GM18867 (cell line): ENCODE measurements around the gene FLYWCH1.

ENCODE experiments used
- ATAC-seq: cut with Tn5 transposase; IDR thresholded peaks from one replicate; pipeline ENCODE4 v1.9.1; 2021; ENCODE audit warnings: mild to moderate bottlenecking, moderate library complexity; ENCODE audit not compliant: unreplicated experiment

The FLYWCH1 gene

DNA sequence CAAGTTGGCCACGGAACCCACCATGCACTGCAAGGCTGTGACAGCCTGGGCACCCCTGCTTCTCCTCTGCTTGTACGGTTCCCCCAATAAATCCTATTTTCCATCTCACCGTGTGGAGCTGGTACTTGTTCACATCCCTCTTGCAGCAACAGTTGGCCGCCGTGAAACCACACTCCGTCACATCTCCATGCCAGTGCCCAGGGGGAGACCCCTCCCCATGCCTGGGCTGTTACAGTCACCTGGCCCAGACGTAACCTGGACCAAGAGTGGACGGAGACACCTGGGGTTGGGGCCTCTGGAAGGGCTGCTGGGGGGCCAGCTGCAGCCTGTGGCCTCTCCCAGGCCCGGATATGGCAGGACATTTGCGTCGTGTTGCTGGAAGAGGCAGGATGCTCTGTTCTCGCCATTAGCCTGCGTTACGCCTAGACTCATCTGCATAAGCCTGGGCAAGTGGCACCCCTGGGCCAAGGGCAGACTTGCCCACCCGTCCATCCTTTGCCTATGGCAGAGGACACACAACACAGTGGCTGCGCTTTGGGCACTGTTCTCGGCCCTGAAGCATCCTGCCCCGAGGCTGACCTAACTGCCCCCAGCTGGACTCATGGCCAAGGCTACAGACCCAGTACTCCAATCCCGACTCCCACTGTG is 38.1 kb downstream of the FLYWCH1 start:
- ATAC-seq = no peak

- ATAC-seq = no peak
These were observed 38.6 kb downstream of the FLYWCH1 start for GRCh38 chr16:2950353-2950724.

- no peak for ATAC-seq
These were observed 39.0 kb downstream of the FLYWCH1 start for GRCh38 chr16:2950773-2951172.

DNA sequence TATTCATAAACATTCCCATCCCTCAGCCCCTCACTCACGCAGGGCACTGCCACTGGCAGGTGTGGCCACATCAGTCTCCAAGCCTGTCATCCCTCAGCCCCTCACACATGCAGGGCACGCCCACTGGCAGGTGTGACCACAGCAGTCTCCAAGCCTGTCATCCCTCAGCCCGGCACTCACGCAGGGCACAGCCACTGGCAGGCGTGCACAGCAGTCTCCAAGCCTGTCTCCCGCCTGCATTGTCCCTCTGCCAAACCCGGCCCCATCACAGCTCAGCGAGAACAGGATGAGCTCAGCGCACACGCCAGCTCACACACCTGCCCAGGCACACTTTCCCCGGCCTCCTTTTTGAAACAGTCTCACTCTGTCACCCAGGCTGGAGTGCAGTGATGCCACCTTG is 40.9 kb downstream of the FLYWCH1 start:
- no peak for ATAC-seq

GRCh38 chr16:2953706-2954627 is 42.2 kb downstream of the FLYWCH1 start:
- ATAC-seq = no peak

- ATAC-seq = no peak
These were observed 43.1 kb downstream of the FLYWCH1 start for GRCh38 chr16:2954656-2955381.

DNA sequence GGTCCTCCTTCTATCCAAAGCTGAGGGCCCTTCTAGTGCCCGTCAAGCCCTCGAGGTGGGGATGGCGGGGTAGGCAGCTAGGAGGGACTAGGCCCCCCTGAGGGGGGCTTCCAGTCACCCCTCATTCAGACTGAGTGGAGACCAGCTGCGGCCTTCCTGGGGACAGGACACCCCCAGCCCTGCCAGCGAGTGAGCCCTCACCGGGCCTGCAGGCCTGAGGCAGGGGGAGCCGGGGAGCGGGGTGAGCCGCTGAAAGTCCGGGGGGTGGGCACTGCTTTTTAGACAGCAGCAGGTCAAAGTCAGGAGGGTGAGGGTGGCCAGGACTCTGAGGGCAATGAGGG is 43.7 kb downstream of the FLYWCH1 start:
- no peak for ATAC-seq

- no peak for ATAC-seq
These were observed 44.2 kb downstream of the FLYWCH1 start for GRCh38 chr16:2955779-2956578.

DNA sequence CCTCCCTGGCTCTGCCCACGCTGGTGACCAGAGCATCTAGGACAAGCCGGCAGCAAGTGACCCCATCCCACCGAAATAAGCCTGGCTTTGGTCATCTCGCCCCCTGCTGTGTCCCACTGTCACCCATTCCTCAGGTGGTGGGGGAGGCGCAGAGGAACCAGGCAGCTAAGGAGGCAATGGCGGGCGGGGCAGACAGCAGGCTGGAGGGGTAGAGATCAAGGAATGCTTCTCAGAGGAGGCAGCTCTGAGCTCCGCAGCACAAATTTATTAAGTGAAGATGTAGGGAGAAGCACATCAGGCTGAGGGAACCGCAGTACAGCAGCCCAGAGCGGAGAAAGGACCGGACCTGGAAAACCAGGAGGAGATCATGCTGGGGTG is 44.8 kb downstream of the FLYWCH1 start:
- ATAC-seq = no peak

DNA sequence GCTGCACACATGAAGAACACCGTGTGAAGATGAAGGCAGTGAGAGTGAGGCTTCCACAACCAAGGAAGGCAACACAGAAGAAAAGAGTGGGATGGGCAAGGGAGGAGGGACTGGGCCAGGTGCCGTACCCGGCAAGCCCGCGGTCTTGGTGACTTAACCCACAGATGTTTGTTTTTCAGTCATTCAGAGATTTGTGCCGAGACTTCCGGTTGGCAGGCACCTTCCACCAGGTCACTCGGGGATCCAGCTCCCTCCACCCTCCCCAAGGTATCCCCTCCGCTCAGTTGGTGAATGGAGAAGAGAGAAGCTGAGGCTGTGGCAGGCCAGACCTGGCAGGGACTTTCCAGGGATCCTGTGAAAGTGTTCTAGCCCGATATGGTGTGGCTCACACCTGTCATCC is 47.5 kb downstream of the FLYWCH1 start:
- ATAC-seq = no peak

DNA sequence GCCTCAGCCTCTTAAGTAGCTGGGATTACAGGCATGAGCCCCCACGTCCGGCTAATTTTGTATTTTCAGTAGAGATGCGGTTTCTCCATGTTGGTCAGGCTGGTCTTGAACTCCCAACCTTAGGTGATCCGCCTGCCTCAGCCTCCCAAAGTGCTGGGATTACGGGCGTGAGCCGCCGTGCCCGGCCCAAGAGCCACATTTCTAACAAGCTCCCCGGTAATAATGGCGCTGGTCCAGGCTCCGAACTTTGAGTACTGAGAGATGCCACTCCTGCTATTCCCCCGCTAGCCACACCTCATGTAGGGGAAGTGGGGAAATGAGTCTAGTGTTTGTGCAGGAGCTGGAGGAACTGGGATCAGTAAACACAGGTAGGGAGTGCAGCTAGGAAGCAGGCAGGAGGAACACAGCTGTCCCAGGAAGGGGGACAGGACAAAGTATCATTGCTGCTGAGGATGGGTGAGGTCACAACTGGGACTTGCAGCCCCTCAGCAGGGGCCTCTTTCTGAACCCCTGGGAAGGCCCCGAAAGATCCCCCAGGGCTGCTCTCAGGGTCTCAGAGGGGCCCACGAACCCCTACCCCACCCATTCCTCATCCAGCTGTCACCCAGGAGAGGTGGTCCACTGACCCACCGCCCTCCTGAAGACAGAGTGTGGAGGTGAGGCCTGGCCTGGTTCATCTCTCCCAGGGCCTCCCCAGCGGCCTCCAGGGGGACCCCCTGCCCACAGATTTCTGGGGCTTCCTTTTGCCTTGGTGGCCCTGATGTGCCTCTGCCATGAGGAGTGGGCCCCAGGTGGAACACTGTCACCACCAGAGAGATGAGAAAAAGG is 48.7 kb downstream of the FLYWCH1 start:
- ATAC-seq = no peak

GRCh38 chr16:2962334-2963073 is 50.8 kb downstream of the FLYWCH1 start:
- ATAC-seq = no peak

- ATAC-seq = no peak
These were observed 51.5 kb downstream of the FLYWCH1 start for GRCh38 chr16:2963074-2963722.

- no peak for ATAC-seq
These were observed 52.2 kb downstream of the FLYWCH1 start, which contains the start of gene KREMEN2 for GRCh38 chr16:2963723-2964474. TSS of gene KREMEN2 (plus strand) at chr16:2964275. CDS start at chr16:2964521, 246 bp downstream.

- no peak for ATAC-seq
These were observed 53.0 kb downstream of the FLYWCH1 start for GRCh38 chr16:2964475-2965336.

GRCh38 chr16:2966043-2966807 is 54.5 kb downstream of the FLYWCH1 start:
- no peak for ATAC-seq
